SJSA1 (cell line): ENCODE measurements around the gene AMH. TPM values are rescaled to one million over a fixed set of nuclear protein-coding genes. Genes with fewer than 3 reads are reported as not detected.

Experiments used
- DNase-seq, 2 experiments: peaks; one replicate each; pipeline ENCODE4 v3.0.0-alpha.2; 2015 to 2020; ENCODE audit warnings: low spot score in 2 of 2, low read depth in 1 of 2
- H3K27ac ChIP-seq: fragments of 250-450 bp; sonication (Bioruptor Pico); 2 replicates; pipeline ENCODE4 v1.5.1; 2020; ENCODE audit warnings: mild to moderate bottlenecking, moderate library complexity
- H3K27me3 ChIP-seq: fragments of 250-450 bp; sonication (Bioruptor Pico); replicated peaks from 2 replicates; pipeline ENCODE4 v1.5.1; 2020; ENCODE audit warnings: mild to moderate bottlenecking, moderate library complexity
- H3K36me3 ChIP-seq: fragments of 250-450 bp; sonication (Bioruptor Pico); 2 replicates; pipeline ENCODE4 v1.5.1; 2020; ENCODE audit warnings: mild to moderate bottlenecking
- H3K4me1 ChIP-seq: fragments of 250-450 bp; sonication (Bioruptor Pico); replicated peaks from 2 replicates; pipeline ENCODE4 v1.6.1; 2021; ENCODE audit warnings: mild to moderate bottlenecking
- H3K4me3 ChIP-seq: fragments of 250-450 bp; sonication (Bioruptor Pico); 2 replicates; pipeline ENCODE4 v1.5.1; 2020; ENCODE audit warnings: mild to moderate bottlenecking
- H3K9me3 ChIP-seq: fragments of 250-450 bp; sonication (Bioruptor Pico); replicated peaks from 2 replicates; pipeline ENCODE4 v1.5.1; 2020; ENCODE audit warnings: mild to moderate bottlenecking
- total RNA-seq: library from RNA; depleted of rRNA; stranded (reverse); fragments of >200 nt; shearing (Covaris generic); gene quantifications from 2 replicates; pipeline ENCODE4 v1.2.3, GENCODE V29; 2014

Gene AMH
- total RNA-seq, 1 experiment from 2014 or later: 0.58 TPM

GRCh38 chr19:2253106-2254063, 4.3 kb downstream of the AMH start:
- peaks cover 17% of the 10 kb centered on the region for H3K36me3 ChIP-seq
- no peak overlapping the region for H3K4me3 ChIP-seq
- no peaks in the 10 kb centered on the region for H3K27me3 ChIP-seq
- H3K9me3 ChIP-seq: no peaks in the 10 kb centered on the region
- no peak overlapping the region for H3K27ac ChIP-seq
- H3K4me1 ChIP-seq: 0 out of 2 replicates have a peak, but pooled peaks cover 3% of the 10 kb centered on the region
- DNase-seq: no peak

- H3K4me1 ChIP-seq: 0 out of 2 replicates have a peak, but pooled peaks cover 3% of the 10 kb centered on the region
- no peak for DNase-seq
- no peak overlapping the region for H3K27ac ChIP-seq
- H3K36me3 ChIP-seq: peaks cover 9% of the 10 kb centered on the region
- no peak overlapping the region for H3K4me3 ChIP-seq
- no peaks in the 10 kb centered on the region for H3K9me3 ChIP-seq
- H3K27me3 ChIP-seq: no peaks in the 10 kb centered on the region
These were observed 5.1 kb downstream of the AMH start for GRCh38 chr19:2254064-2254872.

- H3K27me3 ChIP-seq: no peaks in the 10 kb centered on the region
- peaks cover 6% of the 10 kb centered on the region; the same call in 1 of the 2 replicates for H3K4me1 ChIP-seq
- no peaks in the 10 kb centered on the region for H3K9me3 ChIP-seq
- no peak overlapping the region for H3K4me3 ChIP-seq
- H3K27ac ChIP-seq: no peak overlapping the region
- DNase-seq: no peak
- no peaks in the 10 kb centered on the region; the same call in 1 of the 2 replicates for H3K36me3 ChIP-seq
These were observed 6.2 kb downstream of the AMH start for GRCh38 chr19:2255112-2255845.

- H3K9me3 ChIP-seq: no peaks in the 10 kb centered on the region
- H3K27ac ChIP-seq: no peak within 1 kb of the TSS
- peaks cover 9% of the 10 kb centered on the region; the same call in 1 of the 2 replicates for H3K4me1 ChIP-seq
- no peaks in the 10 kb centered on the region for H3K36me3 ChIP-seq
- DNase-seq: peak in 1 of 2 experiments; percentile 45
- H3K4me3 ChIP-seq: no peak within 1 kb of the TSS
- H3K27me3 ChIP-seq: no peaks in the 10 kb centered on the region
These were observed 7.0 kb downstream of the AMH start, which contains the start of gene JSRP1 for GRCh38 chr19:2255982-2256685. JSRP1 (minus strand) TSS chr19:2256417; CDS start chr19:2255314, 1,103 bp downstream.

GRCh38 chr19:2259336-2259735, 10.2 kb downstream of the AMH start:
- Histone ChIP-seq H3K36me3 (no peaks in the 10 kb centered on the region), H3K9me3 (no peaks in the 10 kb centered on the region), H3K27ac (no peak overlapping the region), H3K4me1 (peaks cover 9% of the 10 kb centered on the region; the same call in 1 of the 2 replicates), H3K4me3 (no peak overlapping the region), H3K27me3 (no peaks in the 10 kb centered on the region)
- no peak for DNase-seq

GRCh38 chr19:2260341-2260805, 11.2 kb downstream of the AMH start:
- Histone ChIP-seq H3K36me3 (no peaks in the 10 kb centered on the region), H3K27me3 (no peaks in the 10 kb centered on the region), H3K4me1 (peaks cover 9% of the 10 kb centered on the region; the same call in 1 of the 2 replicates), H3K9me3 (no peaks in the 10 kb centered on the region), H3K4me3 (no peak overlapping the region), H3K27ac (no peak overlapping the region)
- no peak for DNase-seq

GRCh38 chr19:2261438-2262172, 12.5 kb downstream of the AMH start:
- peaks cover 9% of the 10 kb centered on the region for H3K4me1 ChIP-seq
- H3K27ac ChIP-seq: no peak overlapping the region
- no peak overlapping the region for H3K4me3 ChIP-seq
- no peaks in the 10 kb centered on the region for H3K36me3 ChIP-seq
- no peaks in the 10 kb centered on the region for H3K27me3 ChIP-seq
- no peak for DNase-seq
- H3K9me3 ChIP-seq: no peaks in the 10 kb centered on the region

GRCh38 chr19:2266183-2266993, 17.3 kb downstream of the AMH start:
- Histone ChIP-seq H3K27ac (no peak overlapping the region), H3K27me3 (no peaks in the 10 kb centered on the region), H3K4me1 (peaks cover 13% of the 10 kb centered on the region), H3K4me3 (no peak overlapping the region), H3K36me3 (peaks cover 20% of the 10 kb centered on the region), H3K9me3 (no peaks in the 10 kb centered on the region)
- no peak for DNase-seq

GRCh38 chr19:2268480-2268830, 19.3 kb downstream of the AMH start:
- peaks cover 26% of the 10 kb centered on the region for H3K4me1 ChIP-seq
- H3K9me3 ChIP-seq: no peaks in the 10 kb centered on the region
- DNase-seq: no peak
- H3K4me3 ChIP-seq: no peak overlapping the region
- H3K27ac ChIP-seq: no peak overlapping the region
- H3K36me3 ChIP-seq: peaks cover 41% of the 10 kb centered on the region
- no peaks in the 10 kb centered on the region for H3K27me3 ChIP-seq

GRCh38 chr19:2268861-2269243, 19.7 kb downstream of the AMH start:
- DNase-seq: no peak
- Histone ChIP-seq H3K27ac (no peak overlapping the region), H3K36me3 (peaks cover 45% of the 10 kb centered on the region)

GRCh38 chr19:2269244-2270156, 20.4 kb downstream of the AMH start:
- H3K4me1 ChIP-seq: peaks cover 33% of the 10 kb centered on the region
- peak overlapping the region; percentile 78 for H3K27ac ChIP-seq
- H3K4me3 ChIP-seq: peak overlapping the region; percentile 92
- DNase-seq: peak; percentile 98 to 99
- peaks cover 51% of the 10 kb centered on the region for H3K36me3 ChIP-seq
- H3K27me3 ChIP-seq: no peaks in the 10 kb centered on the region
- no peaks in the 10 kb centered on the region for H3K9me3 ChIP-seq

More at GRCh38 chr19:2268861-2269243, 19.7 kb downstream of the AMH start:
- Histone ChIP-seq H3K9me3 (no peaks in the 10 kb centered on the region), H3K27me3 (no peaks in the 10 kb centered on the region), H3K4me3 (peak overlapping the region; percentile 92), H3K4me1 (peaks cover 28% of the 10 kb centered on the region)
